ENCODE data around the gene DCLK3. TPM values are rescaled to one million over a fixed set of nuclear protein-coding genes. Genes with fewer than 3 reads are reported as not detected.
A peak's percentile ranks its signal among the peaks of the same experiment; 100 is the strongest.

Gene DCLK3
- total RNA-seq, 1 donor = not detected

DNA sequence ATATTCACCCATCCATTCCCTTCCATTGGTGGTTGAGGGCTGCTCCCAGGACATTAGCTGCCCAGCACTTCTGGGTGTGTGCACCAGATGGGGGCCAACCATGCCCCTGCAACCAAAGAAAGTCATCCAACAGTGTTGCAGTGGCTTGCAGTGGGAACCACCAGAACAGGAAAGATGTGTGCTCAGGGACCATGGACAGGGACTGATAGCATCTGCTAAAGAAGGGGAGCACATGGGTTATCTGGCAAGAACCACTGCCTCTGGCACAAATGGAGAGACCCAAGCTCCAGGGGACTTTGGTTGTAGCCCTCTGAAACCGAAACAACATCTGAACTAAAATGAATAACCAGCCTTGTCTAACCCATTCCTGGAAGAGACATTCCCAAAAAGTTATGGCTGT is 8.1 kb downstream of the DCLK3 start:
- no peak for DNase-seq (ENCODE audit: low read depth)
- H3K4me3 ChIP-seq (ENCODE audit: low read depth, low read length) = no peak overlapping the region
- TF ChIP-seq, protein P1, sequence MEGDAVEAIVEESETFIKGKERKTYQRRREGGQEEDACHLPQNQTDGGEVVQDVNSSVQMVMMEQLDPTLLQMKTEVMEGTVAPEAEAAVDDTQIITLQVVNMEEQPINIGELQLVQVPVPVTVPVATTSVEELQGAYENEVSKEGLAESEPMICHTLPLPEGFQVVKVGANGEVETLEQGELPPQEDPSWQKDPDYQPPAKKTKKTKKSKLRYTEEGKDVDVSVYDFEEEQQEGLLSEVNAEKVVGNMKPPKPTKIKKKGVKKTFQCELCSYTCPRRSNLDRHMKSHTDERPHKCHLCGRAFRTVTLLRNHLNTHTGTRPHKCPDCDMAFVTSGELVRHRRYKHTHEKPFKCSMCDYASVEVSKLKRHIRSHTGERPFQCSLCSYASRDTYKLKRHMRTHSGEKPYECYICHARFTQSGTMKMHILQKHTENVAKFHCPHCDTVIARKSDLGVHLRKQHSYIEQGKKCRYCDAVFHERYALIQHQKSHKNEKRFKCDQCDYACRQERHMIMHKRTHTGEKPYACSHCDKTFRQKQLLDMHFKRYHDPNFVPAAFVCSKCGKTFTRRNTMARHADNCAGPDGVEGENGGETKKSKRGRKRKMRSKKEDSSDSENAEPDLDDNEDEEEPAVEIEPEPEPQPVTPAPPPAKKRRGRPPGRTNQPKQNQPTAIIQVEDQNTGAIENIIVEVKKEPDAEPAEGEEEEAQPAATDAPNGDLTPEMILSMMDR (IDR thresholded peaks at IDR 0.05; ENCODE audit: insufficient read depth, low read length) = no peak

DNA sequence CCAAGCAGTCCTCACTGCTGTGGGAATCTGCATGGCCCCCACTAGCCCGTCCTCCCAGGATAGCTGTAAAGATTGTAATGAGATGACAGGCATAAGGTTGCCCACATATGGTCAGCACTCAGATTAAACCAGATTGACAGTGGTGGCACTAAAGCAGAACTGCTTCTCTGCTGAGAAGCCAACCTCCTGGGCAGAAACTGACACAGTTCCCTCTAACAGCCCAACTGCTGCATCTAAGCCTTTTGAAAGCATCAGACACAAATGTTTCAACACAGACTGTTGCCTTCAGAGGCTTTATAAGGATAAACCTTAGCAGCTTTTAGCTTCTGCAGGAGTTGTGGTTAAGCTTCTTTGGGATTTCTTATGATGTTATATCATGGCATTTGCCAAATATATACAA is 13.0 kb downstream of the DCLK3 start:
- TF ChIP-seq, protein P1 (IDR thresholded peaks at IDR 0.05; ENCODE audit: insufficient read depth, low read length) = no peak
- DNase-seq (ENCODE audit: low read depth) = no peak
- no peak overlapping the region for H3K4me3 ChIP-seq (ENCODE audit: low read depth, low read length)

DNA sequence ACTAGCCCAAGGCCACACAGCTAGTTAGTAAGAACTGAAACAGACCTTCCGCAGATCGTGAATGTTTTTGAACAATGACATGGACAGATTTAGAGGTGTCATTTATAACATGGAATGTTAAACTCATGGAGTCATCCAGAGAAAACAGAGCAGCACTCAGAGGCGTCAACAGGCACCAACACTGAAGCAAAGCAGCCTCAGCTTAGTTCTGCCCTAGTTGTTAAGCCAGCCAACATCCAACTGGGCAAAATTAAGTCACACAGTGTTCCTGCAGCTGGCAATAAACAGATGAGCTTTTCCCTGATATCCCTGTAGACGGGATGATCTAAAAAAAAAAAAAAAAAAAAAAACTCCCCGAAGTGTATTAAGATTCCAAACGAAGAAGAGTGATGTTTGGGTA is 13.6 kb downstream of the DCLK3 start:
- DNase-seq (ENCODE audit: low read depth) = no peak
- TF ChIP-seq, protein P1 (IDR thresholded peaks at IDR 0.05; ENCODE audit: insufficient read depth, low read length) = no peak
- no peak overlapping the region for H3K4me3 ChIP-seq (ENCODE audit: low read depth, low read length)

DNA sequence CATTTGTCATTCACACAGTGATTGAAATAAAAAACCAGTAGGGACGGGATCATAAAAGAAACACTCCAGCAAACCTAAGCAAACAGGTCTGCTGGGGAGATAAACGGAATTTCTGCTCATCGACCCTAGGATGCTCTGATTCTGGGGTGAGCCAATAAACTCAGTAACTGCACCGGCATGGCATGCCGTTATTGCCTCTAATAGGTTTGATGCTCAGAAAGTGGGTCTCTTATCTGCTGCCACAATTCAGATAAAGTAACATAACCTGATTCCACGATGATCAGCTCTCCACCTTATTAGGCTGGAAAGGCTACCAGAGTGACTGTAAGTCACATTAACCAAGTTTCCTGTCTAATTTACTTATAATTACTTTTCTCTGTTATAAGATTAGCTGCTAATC is 19.6 kb downstream of the DCLK3 start:
- TF ChIP-seq, protein P1 (IDR thresholded peaks at IDR 0.05; ENCODE audit: insufficient read depth, low read length) = no peak
- no peak for DNase-seq (ENCODE audit: low read depth)
- H3K4me3 ChIP-seq (ENCODE audit: low read depth, low read length) = no peak overlapping the region

DNA sequence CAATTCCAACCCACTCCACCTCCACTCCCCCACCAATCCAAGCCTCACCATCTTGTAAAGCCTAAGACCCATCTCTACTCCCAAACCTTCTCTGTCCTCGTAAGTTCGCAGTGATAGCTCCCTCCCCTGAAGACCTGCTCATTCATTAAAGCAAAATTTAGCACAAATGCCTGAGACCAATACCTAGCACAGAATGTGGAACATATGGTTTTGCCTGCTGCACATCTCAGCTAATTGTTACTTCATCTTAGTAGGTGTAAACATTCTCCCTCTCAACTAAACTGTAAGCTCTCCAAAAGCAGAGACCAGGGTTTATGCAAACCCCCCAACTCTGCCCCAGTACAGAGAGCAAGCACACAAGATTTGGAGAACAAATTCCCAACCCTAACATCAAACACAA is 20.5 kb downstream of the DCLK3 start:
- no peak overlapping the region for H3K4me3 ChIP-seq (ENCODE audit: low read depth, low read length)
- TF ChIP-seq, protein P1 (IDR thresholded peaks at IDR 0.05; ENCODE audit: insufficient read depth, low read length) = no peak
- no peak for DNase-seq (ENCODE audit: low read depth)

DNA sequence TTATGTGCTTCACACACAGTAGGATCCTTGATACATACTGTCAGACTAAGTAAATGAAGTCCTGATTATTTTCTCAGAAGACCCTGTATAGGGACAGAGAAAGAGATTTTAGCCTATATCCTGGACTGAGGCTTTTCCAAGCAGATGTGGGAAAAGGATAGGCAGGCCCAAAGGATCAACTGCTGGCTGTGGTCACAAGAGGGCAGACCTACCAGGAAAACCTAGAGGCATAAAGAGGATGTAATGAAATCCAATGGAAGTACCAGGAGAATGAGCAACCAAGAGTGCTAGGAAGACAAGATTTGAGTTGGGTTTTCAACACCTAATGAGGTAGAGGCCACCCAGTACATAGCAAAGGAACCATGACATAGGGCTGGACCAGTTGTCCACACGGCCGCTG is 23.1 kb downstream of the DCLK3 start:
- DNase-seq (ENCODE audit: low read depth) = peak; percentile 28
- TF ChIP-seq, protein P1 (IDR thresholded peaks at IDR 0.05; ENCODE audit: insufficient read depth, low read length) = peak; percentile 50
- no peak overlapping the region for H3K4me3 ChIP-seq (ENCODE audit: low read depth, low read length)

DNA sequence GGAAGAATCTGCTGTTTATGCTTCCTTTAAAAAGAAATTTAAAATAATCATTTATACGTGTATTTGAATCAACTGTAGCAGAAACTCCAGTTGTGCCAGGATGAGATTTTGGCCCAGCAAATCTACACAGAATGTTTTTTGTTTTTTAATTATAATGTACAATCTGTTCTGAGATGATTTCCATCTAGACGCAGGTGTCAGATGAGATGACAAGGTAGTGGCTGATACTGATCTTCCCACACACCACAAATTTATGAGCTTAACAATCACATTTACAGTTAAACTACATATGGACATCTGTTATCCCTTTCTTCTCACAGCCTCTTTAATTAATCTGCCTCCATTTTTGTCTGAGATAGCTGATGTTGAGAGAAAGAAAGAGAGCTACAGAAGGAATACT is 23.6 kb downstream of the DCLK3 start:
- DNase-seq (ENCODE audit: low read depth) = no peak
- TF ChIP-seq, protein P1 (IDR thresholded peaks at IDR 0.05; ENCODE audit: insufficient read depth, low read length) = no peak

More for the DNA sequence above, 23.6 kb downstream of the DCLK3 start:
- no peak overlapping the region for H3K4me3 ChIP-seq (ENCODE audit: low read depth, low read length)

Measured in fibroblast of the aortic adventitia (primary cell).